ENCODE data around the gene SYNE3. TPM values are rescaled to one million over a fixed set of nuclear protein-coding genes. Genes with fewer than 3 reads are reported as not detected.
A peak's percentile ranks its signal among the peaks of the same experiment; 100 is the strongest.

SYNE3 gene
- total and polyA plus RNA-seq, 9 of the 15 experiments (the other 6 are each of a cell fraction or from before 2014, with no cell fraction given): 0.04 to 3.1 (median 0.55) TPM

GRCh38 chr14:95502381-95502950 is 14.0 kb downstream of the SYNE3 start:
- Histone ChIP-seq H3K9me1 (ENCODE audit: control insufficient read depth, insufficient read depth, low read length) (no peaks in the 10 kb centered on the region), H3K4me3 (no peak overlapping the region), H3K4me2 (ENCODE audit: insufficient read depth, low read length) (no peak overlapping the region), H2AFZ (ENCODE audit: low read depth, low read length) (no peak overlapping the region), H3K4me1 (replicated peaks in 1 of 2; ENCODE audit: control insufficient read depth in 2 of 2, insufficient read depth in 2 of 2, low read length in 2 of 2) (peaks cover 13 to 14% of the 10 kb centered on the region in 2 experiments), H3K27me3 (ENCODE audit: control insufficient read depth in 2 of 2, insufficient read depth in 2 of 2, low read length in 2 of 2) (no peaks in the 10 kb centered on the region; a peak in 1 of 5 replicates), H3K9me3 (replicated peaks; ENCODE audit: control insufficient read depth, insufficient read depth, low read depth, low read length) (no peaks in the 10 kb centered on the region), H3K36me3 (ENCODE audit: control insufficient read depth, insufficient read depth, low read length) (no peaks in the 10 kb centered on the region), H3K27ac (ENCODE audit: extremely low read depth, low read depth, low read length) (no peak overlapping the region), H3K9ac (ENCODE audit: insufficient read depth in 1 of 2, low read depth in 2 of 2, low read length in 2 of 2) (no peak overlapping the region), H4K20me1 (replicated peaks; ENCODE audit: control insufficient read depth, insufficient read depth, low read length) (no peaks in the 10 kb centered on the region; the same call in 1 of the 2 replicates), H3K79me2 (ENCODE audit: control insufficient read depth, insufficient read depth, low read length) (no peaks in the 10 kb centered on the region)
- no TSS peak for BruUV-seq (replicated peaks)
- intact Hi-C loops (cut with micrococcal nuclease): no loop called here
- no peak for TF ChIP-seq ZHX1 (conservative IDR thresholded peaks at IDR 0.05; ENCODE audit: low read length)
- 0 out of 4 replicates have a peak, but pooled peaks of 1 of the 2 experiments have one; percentile 12 for TF ChIP-seq RCOR1 (IDR thresholded peaks at IDR 0.05; ENCODE audit: borderline replicate concordance in 1 of 2, low read depth in 2 of 2, low read length in 2 of 2)
- TF ChIP-seq MECOM (CRISPR knock-in tag; IDR thresholded peaks at IDR 0.05): 0 out of 2 replicates have a peak, but pooled peaks have one; percentile 62
- TF ChIP-seq CBFA2T3 (IDR thresholded peaks at IDR 0.05): 0 out of 2 replicates have a peak, but pooled peaks have one; percentile 10
- no peak for TF ChIP-seq MTA1 (IDR thresholded peaks at IDR 0.05; ENCODE audit: borderline replicate concordance)
- peak; percentile 13; the same call in 1 of the 2 replicates for TF ChIP-seq ARID1B (IDR thresholded peaks at IDR 0.05)
- TF ChIP-seq CTBP1 (IDR thresholded peaks at IDR 0.05; ENCODE audit: borderline replicate concordance): peak; percentile 23; the same call in 1 of the 2 replicates
- DNase-seq (ENCODE audit: extremely low read depth in 1 of 4, low spot score in 3 of 4): no peak
- 31% methylated on average over 12 of the region's 14 CpGs for WGBS (ENCODE audit: insufficient coverage, low coverage, missing lambda C conversion rate)
- no peak for FAIRE-seq
- ChIA-PET CTCF (ENCODE audit: low intra/inter-chr PET ratio) (no interaction called here), POLR2A (interaction anchor here (0.7 to 1.0 kb wide), 3 partner anchors 21 to 25 kb away, joined by 3 read pairs; no protein-coding TSS in a partner anchor)
- no peak for ATAC-seq
- in situ Hi-C loops (cut with MboI): no loop called here
